ENCODE data around the gene PTOV1.

DNA sequence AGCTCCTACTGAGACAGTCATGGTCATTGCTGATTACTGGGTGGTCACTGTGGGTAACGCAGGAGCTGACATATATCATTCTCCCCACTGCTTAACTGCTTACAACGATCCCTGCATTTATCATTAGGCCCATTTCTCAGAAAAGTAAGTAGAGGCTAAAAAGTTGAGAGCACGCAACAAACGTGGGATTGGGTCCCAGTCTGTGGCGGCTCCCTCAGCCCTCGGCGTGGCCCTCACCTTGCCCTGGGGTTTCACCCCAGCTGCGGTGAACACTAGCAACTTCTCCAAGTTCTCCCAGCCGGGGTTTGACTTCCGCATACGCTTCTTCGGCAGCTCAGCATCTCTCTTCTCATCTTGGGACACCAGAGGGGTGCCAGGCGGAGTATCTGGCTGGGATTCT is 13.9 kb downstream of the PTOV1 start:
- TF ChIP-seq GATA2 (IDR thresholded peaks at IDR 0.05; ENCODE audit: low read depth, low read length) (no peak), GATA3 (IDR thresholded peaks at IDR 0.05; ENCODE audit: low read depth, low read length) (no peak)

All from SH-SY5Y (cell line).